Calu3 (cell line): ENCODE results near the gene CATSPERB. TPM values are rescaled to one million over a fixed set of nuclear protein-coding genes. Genes with fewer than 3 reads are reported as not detected.

Experiments
- BruUV-seq: library from RNA; stranded (reverse); fragments of 400-500 nt; replicated peaks from 2 replicates; lab custom pipeline; 2021; lab: Mats Ljungman, UMichigan
- CTCF ChIA-PET: fragments of 300-600 bp; sonication (Branson Sonifier 250); formaldehyde crosslinking; loops from one replicate; lab custom pipeline; 2022; ENCODE audit warnings: antibody characterized with exemption; lab: Charles Lee
- DNase-seq: peaks from one replicate; pipeline ENCODE4 v3.0.0; 2022
- H3K27ac Mint-ChIP-seq: one replicate; pipeline ENCODE4 v1.8.0; 2022; ENCODE audit warnings: mixed read lengths; ENCODE audit not compliant: unreplicated experiment
- H3K27me3 Mint-ChIP-seq: one replicate; pipeline ENCODE4 v1.8.0; 2022; ENCODE audit warnings: mixed read lengths; ENCODE audit not compliant: unreplicated experiment
- H3K36me3 Mint-ChIP-seq: one replicate; pipeline ENCODE4 v1.8.0; 2022; ENCODE audit warnings: mild to moderate bottlenecking, moderate library complexity, mixed read lengths; ENCODE audit not compliant: insufficient read depth, unreplicated experiment
- H3K4me1 Mint-ChIP-seq: one replicate; pipeline ENCODE4 v1.8.0; 2022; ENCODE audit warnings: mild to moderate bottlenecking, low read depth, mixed read lengths; ENCODE audit not compliant: unreplicated experiment
- H3K4me3 Mint-ChIP-seq: one replicate; pipeline ENCODE4 v1.8.0; 2022; ENCODE audit warnings: mild to moderate bottlenecking, low read depth, moderate library complexity, mixed read lengths; ENCODE audit not compliant: unreplicated experiment
- H3K9me3 Mint-ChIP-seq: one replicate; pipeline ENCODE4 v1.8.0; 2022; ENCODE audit warnings: low read depth, mixed read lengths; ENCODE audit not compliant: unreplicated experiment
- intact Hi-C: fragments of 100-400 bp; cut with micrococcal nuclease; formaldehyde crosslinking; loops from one replicate; pipeline ENCODE4 v1.10.0; 2022; ENCODE audit not compliant: unreplicated experiment
- total RNA-seq: library from RNA; stranded (reverse); gene quantifications from 2 replicates; pipeline ENCODE4 v1.2.3, GENCODE V29; 2022
- TF ChIP-seq, protein P1 (sequence below): fragments of 200-600 bp; IDR thresholded peaks from one replicate; pipeline ENCODE4 v1.8.0; 2022; ENCODE audit warnings: antibody characterized with exemption; ENCODE audit not compliant: unreplicated experiment

CATSPERB gene
- total RNA-seq, 1 experiment from 2014 or later = 10.2 TPM

DNA sequence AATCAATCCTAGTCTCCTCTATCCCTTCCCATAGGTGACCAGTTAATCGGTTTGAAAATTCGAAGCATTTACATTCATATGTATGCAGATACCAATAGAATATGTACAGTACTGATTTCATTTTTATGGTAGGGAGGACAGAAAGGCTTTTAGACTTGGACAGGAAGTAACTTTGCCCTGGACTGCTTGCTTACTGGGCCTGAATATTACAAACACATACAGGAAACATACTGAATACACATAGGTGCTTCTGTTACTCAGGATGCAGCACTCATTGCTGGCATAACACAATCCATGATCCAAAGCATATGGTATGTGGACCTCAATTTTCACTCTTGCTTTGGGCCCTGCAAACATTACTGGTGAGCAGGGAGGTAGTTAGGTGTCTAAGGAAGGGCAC, 71.1 kb downstream of the CATSPERB start:
- Mint-ChIP-seq H3K27me3 (no peaks in the 10 kb centered on the region), H3K4me3 (no peak overlapping the region), H3K9me3 (no peaks in the 10 kb centered on the region), H3K36me3 (peaks cover 5% of the 10 kb centered on the region), H3K4me1 (peaks cover 8% of the 10 kb centered on the region), H3K27ac (no peak overlapping the region)
- DNase-seq = no peak
- CTCF ChIA-PET = no interaction called here
- TF ChIP-seq, protein P1, sequence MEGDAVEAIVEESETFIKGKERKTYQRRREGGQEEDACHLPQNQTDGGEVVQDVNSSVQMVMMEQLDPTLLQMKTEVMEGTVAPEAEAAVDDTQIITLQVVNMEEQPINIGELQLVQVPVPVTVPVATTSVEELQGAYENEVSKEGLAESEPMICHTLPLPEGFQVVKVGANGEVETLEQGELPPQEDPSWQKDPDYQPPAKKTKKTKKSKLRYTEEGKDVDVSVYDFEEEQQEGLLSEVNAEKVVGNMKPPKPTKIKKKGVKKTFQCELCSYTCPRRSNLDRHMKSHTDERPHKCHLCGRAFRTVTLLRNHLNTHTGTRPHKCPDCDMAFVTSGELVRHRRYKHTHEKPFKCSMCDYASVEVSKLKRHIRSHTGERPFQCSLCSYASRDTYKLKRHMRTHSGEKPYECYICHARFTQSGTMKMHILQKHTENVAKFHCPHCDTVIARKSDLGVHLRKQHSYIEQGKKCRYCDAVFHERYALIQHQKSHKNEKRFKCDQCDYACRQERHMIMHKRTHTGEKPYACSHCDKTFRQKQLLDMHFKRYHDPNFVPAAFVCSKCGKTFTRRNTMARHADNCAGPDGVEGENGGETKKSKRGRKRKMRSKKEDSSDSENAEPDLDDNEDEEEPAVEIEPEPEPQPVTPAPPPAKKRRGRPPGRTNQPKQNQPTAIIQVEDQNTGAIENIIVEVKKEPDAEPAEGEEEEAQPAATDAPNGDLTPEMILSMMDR = no peak
- BruUV-seq = no TSS peak
- intact Hi-C loops = no loop called here

DNA sequence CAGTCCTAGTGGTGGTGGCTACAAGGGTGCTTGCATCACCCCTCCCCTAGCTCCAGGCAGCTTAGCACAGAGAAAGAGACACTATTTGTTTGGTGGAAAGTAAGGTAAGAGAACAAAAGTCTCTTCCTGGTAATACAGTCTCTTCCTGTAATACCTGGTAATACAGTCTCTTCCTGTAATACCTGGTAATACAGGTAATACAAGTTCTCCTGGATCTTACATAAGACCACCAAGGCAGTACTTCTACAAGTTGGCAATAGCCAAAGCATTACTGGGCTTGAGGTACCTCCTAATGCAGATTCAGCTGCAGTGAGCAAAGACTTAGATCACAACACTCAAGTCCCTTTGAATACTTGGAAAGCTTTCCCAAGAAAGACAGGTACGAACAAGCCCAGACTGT, 77.0 kb downstream of the CATSPERB start:
- DNase-seq = no peak
- Mint-ChIP-seq H3K4me3 (no peak overlapping the region), H3K9me3 (no peaks in the 10 kb centered on the region), H3K27ac (no peak overlapping the region), H3K36me3 (peaks cover 5% of the 10 kb centered on the region), H3K27me3 (no peaks in the 10 kb centered on the region), H3K4me1 (peaks cover 22% of the 10 kb centered on the region)
- TF ChIP-seq, protein P1 = no peak
- CTCF ChIA-PET = no interaction called here
- intact Hi-C loops = loop anchor here (5.0 to 10.0 kb wide), 4 partner anchors 100 to 342 kb away; no protein-coding TSS in a partner anchor
- BruUV-seq = no TSS peak

DNA sequence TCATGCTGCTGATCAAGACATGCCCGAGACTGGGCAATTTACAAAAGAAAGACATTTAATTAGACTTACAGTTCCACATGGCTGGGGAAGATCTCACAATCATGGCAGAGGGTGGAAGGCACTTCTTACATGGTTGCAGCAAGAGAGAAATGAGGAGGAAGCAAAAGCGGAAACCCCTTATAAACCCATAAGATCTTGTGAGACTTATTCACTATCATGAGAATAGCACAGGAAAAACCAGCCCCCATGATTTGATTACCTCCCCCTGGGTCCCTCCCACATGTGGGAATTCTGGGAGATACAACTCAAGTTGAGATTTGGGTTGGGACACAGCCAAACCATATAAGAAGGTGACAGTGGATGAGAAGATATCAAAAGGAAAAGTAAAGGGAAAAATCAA, 78.4 kb downstream of the CATSPERB start:
- intact Hi-C loops = loop anchor here (5.0 to 10.0 kb wide), 4 partner anchors 101 to 344 kb away; no protein-coding TSS in a partner anchor

DNA sequence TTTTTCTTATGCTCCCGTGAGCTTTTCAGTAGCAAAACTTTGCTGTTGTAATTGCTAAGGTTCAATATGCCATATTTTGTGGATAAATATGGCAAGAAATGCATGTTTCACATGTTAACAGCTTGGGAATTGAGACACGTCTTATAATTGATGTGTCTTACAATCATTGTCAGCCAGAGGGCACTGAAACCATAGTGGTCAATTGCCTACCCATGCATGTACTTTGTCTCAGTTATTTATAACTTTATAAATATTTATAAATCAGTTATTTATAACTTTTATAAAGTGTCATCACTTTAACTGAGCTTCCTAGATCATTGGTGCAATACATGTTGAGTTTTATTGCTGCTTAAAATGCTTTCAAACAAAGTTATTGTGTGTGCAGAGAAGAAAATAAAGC, 82.0 kb downstream of the CATSPERB start:
- DNase-seq = peak; percentile 41
- H3K9me3 Mint-ChIP-seq = peaks cover 6% of the 10 kb centered on the region
- BruUV-seq = no TSS peak
- H3K4me1 Mint-ChIP-seq = peaks cover 9% of the 10 kb centered on the region
- H3K4me3 Mint-ChIP-seq = no peak overlapping the region
- CTCF ChIA-PET = interaction anchor here (0.6 to 1.2 kb wide), 4 partner anchors 121 to 347 kb away, joined by 3 to 18 read pairs (median 6); no protein-coding TSS in a partner anchor
- H3K27ac Mint-ChIP-seq = no peak overlapping the region
- TF ChIP-seq, protein P1 = peak; percentile 19
- intact Hi-C loops = loop anchor here (5.0 to 10.0 kb wide), 4 partner anchors 105 to 347 kb away; no protein-coding TSS in a partner anchor
- peaks cover 5% of the 10 kb centered on the region for H3K36me3 Mint-ChIP-seq
- H3K27me3 Mint-ChIP-seq = no peaks in the 10 kb centered on the region

More for the DNA sequence above, 78.4 kb downstream of the CATSPERB start:
- no peak overlapping the region for H3K4me3 Mint-ChIP-seq
- peaks cover 5% of the 10 kb centered on the region for H3K36me3 Mint-ChIP-seq
- DNase-seq = no peak
- TF ChIP-seq, protein P1 = no peak
- H3K27ac Mint-ChIP-seq = no peak overlapping the region
- no TSS peak for BruUV-seq
- no peaks in the 10 kb centered on the region for H3K9me3 Mint-ChIP-seq
- CTCF ChIA-PET = no interaction called here
- H3K4me1 Mint-ChIP-seq = peaks cover 14% of the 10 kb centered on the region
- no peaks in the 10 kb centered on the region for H3K27me3 Mint-ChIP-seq
